K562 (cell line): ENCODE data around the gene FANCI. TPM values are rescaled to one million over a fixed set of nuclear protein-coding genes. Genes with fewer than 3 reads are reported as not detected.

Experiments
- CCNT2 ChIP-seq: IDR thresholded peaks from 2 replicates; pipeline ENCODE4 v1.6.1; 2011; ENCODE audit warnings: borderline replicate concordance, low read depth, mild to moderate bottlenecking, moderate library complexity, mixed read lengths, low read length; ENCODE audit not compliant: insufficient read length; ENCODE audit errors: extremely low read depth
- EHMT2 ChIP-seq: fragments of 450-650 bp; IDR thresholded peaks from 2 replicates; pipeline ENCODE4 v1.6.1; 2018; ENCODE audit warnings: antibody characterized with exemption
- FOXK2 ChIP-seq, 2 experiments: fragments of 450-650 bp; IDR thresholded peaks in 1 of 2; conservative IDR thresholded peaks in 1 of 2; 2 replicates each; pipeline ENCODE4 v1.6.1; 2016; ENCODE audit warnings: low read depth in 2 of 2, mild to moderate bottlenecking in 1 of 2
- GABPA ChIP-seq: fragments of 200-800 bp; sonication (Bioruptor generic); conservative IDR thresholded peaks from 2 replicates; pipeline ENCODE4 v1.6.1; 2016; ENCODE audit warnings: low read depth, missing genetic modification characterization, missing compliant biosample characterization
- HCFC1 ChIP-seq: IDR thresholded peaks from 2 replicates; pipeline ENCODE4 v1.6.1; 2012; ENCODE audit warnings: low read depth, low read length, improper control_type of control experiment
- MAFF ChIP-seq: IDR thresholded peaks from 2 replicates; pipeline ENCODE4 v1.6.1; 2012; ENCODE audit warnings: low read length, improper control_type of control experiment
- NFYB ChIP-seq: IDR thresholded peaks from 2 replicates; pipeline ENCODE4 v1.6.1; 2011; ENCODE audit warnings: mild to moderate bottlenecking, moderate library complexity; ENCODE audit not compliant: insufficient read length; ENCODE audit errors: extremely low read depth
- SMAD1 ChIP-seq: fragments of 150-350 bp; IDR thresholded peaks from 2 replicates; pipeline ENCODE4 v1.6.1; 2014; ENCODE audit warnings: low read length, low read depth; ENCODE audit not compliant: partially characterized antibody
- SMC3 ChIP-seq: conservative IDR thresholded peaks from 2 replicates; pipeline ENCODE4 v1.6.1; 2011; ENCODE audit warnings: low read depth, low read length, improper control_type of control experiment; ENCODE audit not compliant: insufficient read depth
- TBL1XR1 ChIP-seq, 2 experiments: IDR thresholded peaks; 2 replicates each; pipeline ENCODE4 v1.6.1; 2012; ENCODE audit warnings: improper control_type of control experiment in 2 of 2, low read length in 2 of 2, mild to moderate bottlenecking in 1 of 2
- XRCC3 ChIP-seq: fragments of 450-650 bp; IDR thresholded peaks from 2 replicates; pipeline ENCODE4 v1.6.1; 2017; ENCODE audit warnings: mild to moderate bottlenecking, moderate library complexity
- ZBTB5 ChIP-seq: fragments of 450-650 bp; IDR thresholded peaks from 2 replicates; pipeline ENCODE4 v1.6.1; 2017; ENCODE audit warnings: antibody characterized with exemption
- ZC3H11A ChIP-seq: IDR thresholded peaks from 2 replicates; pipeline ENCODE4 v1.6.1; 2012; ENCODE audit warnings: low read depth, low read length, improper control_type of control experiment
- ZEB2 ChIP-seq: fragments of 450-650 bp; IDR thresholded peaks from 2 replicates; pipeline ENCODE4 v1.6.1; 2016
- ZMIZ1 ChIP-seq, 2 experiments: fragments of 150-350 bp in 1 of 2; IDR thresholded peaks; 2 replicates each; pipeline ENCODE4 v1.6.1; 2012 to 2016; ENCODE audit warnings: low read depth in 2 of 2, low read length in 2 of 2, mild to moderate bottlenecking in 1 of 2, moderate library complexity in 1 of 2
- ZNF224 ChIP-seq: sonication (generic); formaldehyde crosslinking; IDR thresholded peaks from 2 replicates; pipeline ENCODE4 v1.8.0; 2022; ENCODE audit warnings: mild to moderate bottlenecking, missing genetic modification reagents
- ZNF41 ChIP-seq: fragments of 250-450 bp; sonication (Bioruptor Pico); conservative IDR thresholded peaks from 2 replicates; pipeline ENCODE4 v1.4.0; 2020; ENCODE audit warnings: mild to moderate bottlenecking
- polyA plus RNA-seq, 8 experiments: library from polyadenylated mRNA; depleted of rRNA in 4 of 8; stranded (reverse) in 5 of 8; unstranded in 3 of 8; fragments of >200 nt; fragmentation: Nextera tagmentation in 2 of 8; fragmentation: Illumina TruSeq in 1 of 8; extraction: Ambion mirVana in 2 of 8; extraction: Trizol in 1 of 8; gene quantifications; 2 replicates each; pipeline versions ENCODE4 v1.2.1 to v1.2.3, GENCODE V29; 2011 to 2014; ENCODE audit warnings: inconsistent platforms in 1 of 8, missing spikeins in 1 of 8
- total RNA-seq, 7 experiments: library from RNA; depleted of rRNA in 6 of 7; stranded (reverse); fragments of >200 nt in 6 of 7; fragmentation: Illumina TruSeq in 2 of 7; extraction: Trizol in 2 of 7; gene quantifications; 2 replicates each; pipeline versions ENCODE4 v1.2.1 to v1.2.3, GENCODE V29; 2011 to 2021; ENCODE audit warnings: low replicate concordance in 1 of 7
- TF ChIP-seq, protein P1 (sequence below), 2 experiments: fragments of 200-800 bp in 1 of 2; sonication (Bioruptor generic) in 1 of 2; sonication (generic) in 1 of 2; formaldehyde crosslinking in 1 of 2; IDR thresholded peaks in 1 of 2; conservative IDR thresholded peaks in 1 of 2; 2 replicates each; pipeline versions ENCODE4 v1.5.0 to v1.6.1; 2016 to 2020; ENCODE audit warnings: missing compliant biosample characterization in 1 of 2, missing genetic modification characterization in 1 of 2, missing genetic modification reagents in 1 of 2

FANCI gene
- total and polyA plus RNA-seq, 9 of the 15 experiments (the other 6 are each of a cell fraction or from before 2014, with no cell fraction given) = 72.1 to 165 (median 131) TPM

- TF ChIP-seq ZBTB5 = peak; percentile 87
- TF ChIP-seq HCFC1 = peak; percentile 55; the same call in 1 of the 2 replicates
- no peak for TF ChIP-seq XRCC3
- TF ChIP-seq ZNF224 = no peak
- no peak for TF ChIP-seq ZEB2
- 0 out of 4 replicates have a peak, but pooled peaks of 1 of the 2 experiments have one; percentile 12 for TF ChIP-seq ZMIZ1 (IDR thresholded peaks at IDR 0.05; ENCODE audit: low read depth in 2 of 2, low read length in 2 of 2)
- no peak for TF ChIP-seq ZNF41 (CRISPR knock-in tag)
- no peak for TF ChIP-seq ZC3H11A
- TF ChIP-seq SMAD1 = peak; percentile 29
- TF ChIP-seq MAFF = peak; percentile 62; the same call in 1 of the 2 replicates
- TF ChIP-seq TBL1XR1 (IDR thresholded peaks at IDR 0.05; ENCODE audit: low read length in 2 of 2) = peak in 1 of 2 experiments; percentile 86; a peak in 2 of 4 replicates
- TF ChIP-seq FOXK2 (conservative IDR thresholded peaks at IDR 0.05 in 1 of 2, IDR thresholded peaks at IDR 0.05 in 1 of 2; ENCODE audit: low read depth in 2 of 2) = peak in 1 of 2 experiments; percentile 100; a peak in 3 of 4 replicates
- TF ChIP-seq, protein P1, sequence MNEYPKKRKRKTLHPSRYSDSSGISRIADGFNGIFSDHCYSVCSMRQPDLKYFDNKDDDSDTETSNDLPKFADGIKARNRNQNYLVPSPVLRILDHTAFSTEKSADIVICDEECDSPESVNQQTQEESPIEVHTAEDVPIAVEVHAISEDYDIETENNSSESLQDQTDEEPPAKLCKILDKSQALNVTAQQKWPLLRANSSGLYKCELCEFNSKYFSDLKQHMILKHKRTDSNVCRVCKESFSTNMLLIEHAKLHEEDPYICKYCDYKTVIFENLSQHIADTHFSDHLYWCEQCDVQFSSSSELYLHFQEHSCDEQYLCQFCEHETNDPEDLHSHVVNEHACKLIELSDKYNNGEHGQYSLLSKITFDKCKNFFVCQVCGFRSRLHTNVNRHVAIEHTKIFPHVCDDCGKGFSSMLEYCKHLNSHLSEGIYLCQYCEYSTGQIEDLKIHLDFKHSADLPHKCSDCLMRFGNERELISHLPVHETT (CRISPR knock-in tag; conservative IDR thresholded peaks at IDR 0.05 in 1 of 2, IDR thresholded peaks at IDR 0.05 in 1 of 2) = peak in 1 of 2 experiments; percentile 76; a peak in 2 of 4 replicates
- TF ChIP-seq CCNT2 = peak; percentile 27
- TF ChIP-seq EHMT2 = no peak
- TF ChIP-seq NFYB = peak; percentile 76
- no peak for TF ChIP-seq SMC3
- TF ChIP-seq GABPA (tag) = peak; percentile 80
Observed at GRCh38 chr15:89334510-89335297, 90.9 kb downstream of the FANCI start, which contains the start of gene POLG (continued).
